ENCODE results near the gene RNASE1. TPM values are rescaled to one million over a fixed set of nuclear protein-coding genes. Genes with fewer than 3 reads are reported as not detected.

The RNASE1 gene
- total RNA-seq = 65.1 TPM

GRCh38 chr14:20802341-20803084, at the start of gene RNASE1:
Gene RNASE1, minus strand, starts transcription at chr14:20802844. Its CDS starts 776 bp downstream, at chr14:20802068.

Other genes starting within 250 kb of the RNASE1 start
- gene RNASE9, start 241.8 kb downstream of the RNASE1 start, total RNA-seq = not detected
- not detected for gene RNASE11, start 214.8 kb downstream of the RNASE1 start, total RNA-seq
- not detected for gene RNASE12, start 211.5 kb downstream of the RNASE1 start, total RNA-seq
- gene OR6S1, start 161.2 kb downstream of the RNASE1 start, total RNA-seq = not detected
- 27.0 TPM for gene RNASE4, start 118.3 kb downstream of the RNASE1 start, total RNA-seq
- 5.1 TPM for gene ANG, start 114.1 kb downstream of the RNASE1 start, total RNA-seq
- not detected for gene EDDM3A, start 57.0 kb downstream of the RNASE1 start, total RNA-seq
- gene EDDM3B, start 34.4 kb downstream of the RNASE1 start, total RNA-seq = not detected
- 1.0 TPM for gene RNASE6, start 21.6 kb downstream of the RNASE1 start, total RNA-seq
- not detected for gene RNASE3, start 88.5 kb upstream of the RNASE1 start, total RNA-seq
- not detected for gene RNASE2, start 152.6 kb upstream of the RNASE1 start, total RNA-seq
- gene METTL17, start 187.1 kb upstream of the RNASE1 start, total RNA-seq = 78.3 TPM
- gene SLC39A2, start 196.4 kb upstream of the RNASE1 start, total RNA-seq = 0.49 TPM
- 113 TPM for gene NDRG2, start 222.2 kb upstream of the RNASE1 start, total RNA-seq
- not detected for gene TPPP2, start 227.4 kb upstream of the RNASE1 start, total RNA-seq
- gene RNASE13, start 232.0 kb upstream of the RNASE1 start, total RNA-seq = not detected
- 0.55 TPM for gene RNASE7, start 239.5 kb upstream of the RNASE1 start, total RNA-seq

All from camera-type eye (tissue), 1 donor.